ENCODE measurements around the gene CCDC142. TPM values are rescaled to one million over a fixed set of nuclear protein-coding genes. Genes with fewer than 3 reads are reported as not detected.
A peak's percentile ranks its signal among the peaks of the same experiment; 100 is the strongest.

The CCDC142 gene
- total RNA-seq, 4 donors from 2014 or later: 7.3 to 41.6 (median 13.7) TPM

DNA sequence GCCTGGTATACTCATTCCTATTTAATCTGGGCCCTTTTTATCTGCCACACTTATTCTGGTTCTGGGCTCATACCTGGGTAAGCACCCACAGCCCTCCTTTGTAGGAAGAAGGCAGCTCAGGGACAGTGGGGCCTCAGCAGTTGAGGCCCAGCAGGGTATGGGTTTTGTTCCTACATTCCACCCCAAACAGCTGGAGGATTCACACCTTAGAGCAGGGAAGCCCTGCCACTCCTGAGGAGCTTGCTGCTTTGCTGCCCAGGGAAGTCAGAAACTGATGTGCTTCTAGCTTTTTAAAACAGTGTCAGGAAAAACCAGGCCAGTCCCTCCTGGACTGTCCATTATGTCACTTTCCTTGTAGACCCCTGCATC lies 17.8 kb upstream of the CCDC142 start:
- Histone ChIP-seq H3K4me3 (no peak overlapping the region), H3K36me3 (peaks cover 0 to 13% of the 10 kb centered on the region in 2 donors), H3K4me1 (peaks cover 0 to 66% (median 31%) of the 10 kb centered on the region in 3 donors), H3K27me3 (peaks cover 91% of the 10 kb centered on the region), H3K27ac (no peak overlapping the region), H3K9me3 (no peaks in the 10 kb centered on the region)
- TF ChIP-seq POLR2A (IDR thresholded peaks at IDR 0.05): no peak
- TF ChIP-seq, protein P1, sequence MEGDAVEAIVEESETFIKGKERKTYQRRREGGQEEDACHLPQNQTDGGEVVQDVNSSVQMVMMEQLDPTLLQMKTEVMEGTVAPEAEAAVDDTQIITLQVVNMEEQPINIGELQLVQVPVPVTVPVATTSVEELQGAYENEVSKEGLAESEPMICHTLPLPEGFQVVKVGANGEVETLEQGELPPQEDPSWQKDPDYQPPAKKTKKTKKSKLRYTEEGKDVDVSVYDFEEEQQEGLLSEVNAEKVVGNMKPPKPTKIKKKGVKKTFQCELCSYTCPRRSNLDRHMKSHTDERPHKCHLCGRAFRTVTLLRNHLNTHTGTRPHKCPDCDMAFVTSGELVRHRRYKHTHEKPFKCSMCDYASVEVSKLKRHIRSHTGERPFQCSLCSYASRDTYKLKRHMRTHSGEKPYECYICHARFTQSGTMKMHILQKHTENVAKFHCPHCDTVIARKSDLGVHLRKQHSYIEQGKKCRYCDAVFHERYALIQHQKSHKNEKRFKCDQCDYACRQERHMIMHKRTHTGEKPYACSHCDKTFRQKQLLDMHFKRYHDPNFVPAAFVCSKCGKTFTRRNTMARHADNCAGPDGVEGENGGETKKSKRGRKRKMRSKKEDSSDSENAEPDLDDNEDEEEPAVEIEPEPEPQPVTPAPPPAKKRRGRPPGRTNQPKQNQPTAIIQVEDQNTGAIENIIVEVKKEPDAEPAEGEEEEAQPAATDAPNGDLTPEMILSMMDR (IDR thresholded peaks at IDR 0.05): no peak
- no peak for TF ChIP-seq POLR2AphosphoS5 (IDR thresholded peaks at IDR 0.05)
- no peak for TF ChIP-seq EP300 (IDR thresholded peaks at IDR 0.05)
- ATAC-seq: no peak

DNA sequence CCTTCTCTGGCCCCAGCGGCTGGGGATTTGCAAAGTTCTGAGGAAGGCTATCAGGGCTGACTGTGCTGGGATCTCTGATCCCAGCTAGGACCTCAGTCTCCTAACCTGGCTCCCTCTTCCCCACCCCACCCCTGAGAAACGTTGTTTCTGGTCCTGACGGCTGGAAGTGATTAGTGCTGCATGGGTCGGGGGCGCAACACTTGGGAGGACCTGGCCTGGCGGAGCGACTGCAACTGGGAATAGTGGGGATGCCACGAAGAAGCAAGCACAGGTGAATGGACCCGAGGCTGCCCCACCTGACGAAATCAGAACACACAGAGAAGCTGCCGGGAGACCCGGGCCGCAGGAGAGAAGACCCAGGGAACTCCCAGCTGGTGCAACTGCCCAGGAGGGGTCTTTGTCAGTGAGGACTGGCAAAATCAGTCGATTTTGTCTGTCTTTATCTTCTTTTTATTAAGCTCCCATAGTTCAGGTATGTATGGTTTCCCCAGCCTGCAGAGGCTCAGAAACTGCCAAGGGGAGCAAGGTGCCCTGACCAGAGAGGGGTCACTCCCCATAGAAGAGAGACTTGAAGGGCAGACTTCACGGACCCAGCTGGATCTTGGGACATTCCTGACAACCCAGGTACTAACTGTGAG lies 17.3 kb upstream of the CCDC142 start:
- no peaks in the 10 kb centered on the region for H3K9me3 ChIP-seq
- H3K27ac ChIP-seq: no peak overlapping the region
- ATAC-seq: no peak
- no peak overlapping the region for H3K4me3 ChIP-seq
- peaks cover 86% of the 10 kb centered on the region for H3K27me3 ChIP-seq
- H3K36me3 ChIP-seq: peaks cover 0 to 8% of the 10 kb centered on the region in 2 donors
- TF ChIP-seq EP300 (IDR thresholded peaks at IDR 0.05) (no peak), POLR2AphosphoS5 (IDR thresholded peaks at IDR 0.05) (no peak)
- H3K4me1 ChIP-seq: peaks cover 0 to 61% (median 26%) of the 10 kb centered on the region in 3 donors
- 72 to 93% methylated on average over 3 to 6 of the region's 15 CpGs for WGBS, 2 donors (ENCODE audit: low coverage in 1 of 2)

DNA sequence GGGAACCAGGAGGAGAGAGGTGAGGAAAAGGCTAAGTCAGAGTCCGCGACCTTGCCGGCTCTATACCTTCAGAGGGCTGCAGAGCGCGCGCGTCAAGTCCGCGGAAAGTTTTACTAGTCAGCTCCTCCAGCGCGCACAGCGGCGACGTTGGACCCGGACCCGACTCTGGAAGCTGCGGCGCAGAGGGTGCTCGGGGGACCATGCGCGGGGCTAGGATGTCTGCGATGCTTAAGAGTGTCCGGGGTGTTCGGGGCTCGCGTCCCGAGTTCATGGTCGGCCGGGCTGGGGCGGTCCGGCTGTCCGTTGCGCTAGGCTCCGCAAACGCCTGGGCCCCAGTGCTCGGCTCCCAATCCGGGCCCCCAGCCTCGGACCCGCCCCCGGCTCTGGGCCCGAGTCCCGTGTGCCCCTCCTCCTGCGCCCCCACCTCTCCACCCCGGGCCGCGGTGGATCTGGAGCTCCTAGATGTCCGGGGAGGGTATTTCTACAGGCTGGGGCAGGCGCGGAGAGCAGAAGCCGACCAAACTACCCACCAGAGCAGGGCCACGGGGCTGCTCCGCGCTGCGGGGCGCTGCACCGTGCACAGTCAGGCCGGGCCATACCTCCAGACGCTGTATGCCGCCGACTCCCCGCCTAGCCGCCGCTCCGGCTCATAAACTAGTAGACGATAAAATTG lies 16.6 kb upstream of the CCDC142 start, which contains the start of gene LBX2:
LBX2 (minus strand) TSS at position 337 of the 673 bp plus-strand sequence; CDS start at position 271, 66 bp downstream.
- no peak for ATAC-seq
- TF ChIP-seq EP300 (IDR thresholded peaks at IDR 0.05) (no peak), POLR2A (IDR thresholded peaks at IDR 0.05) (no peak), POLR2AphosphoS5 (IDR thresholded peaks at IDR 0.05) (no peak)
- TF ChIP-seq, protein P1 (IDR thresholded peaks at IDR 0.05): no peak

DNA sequence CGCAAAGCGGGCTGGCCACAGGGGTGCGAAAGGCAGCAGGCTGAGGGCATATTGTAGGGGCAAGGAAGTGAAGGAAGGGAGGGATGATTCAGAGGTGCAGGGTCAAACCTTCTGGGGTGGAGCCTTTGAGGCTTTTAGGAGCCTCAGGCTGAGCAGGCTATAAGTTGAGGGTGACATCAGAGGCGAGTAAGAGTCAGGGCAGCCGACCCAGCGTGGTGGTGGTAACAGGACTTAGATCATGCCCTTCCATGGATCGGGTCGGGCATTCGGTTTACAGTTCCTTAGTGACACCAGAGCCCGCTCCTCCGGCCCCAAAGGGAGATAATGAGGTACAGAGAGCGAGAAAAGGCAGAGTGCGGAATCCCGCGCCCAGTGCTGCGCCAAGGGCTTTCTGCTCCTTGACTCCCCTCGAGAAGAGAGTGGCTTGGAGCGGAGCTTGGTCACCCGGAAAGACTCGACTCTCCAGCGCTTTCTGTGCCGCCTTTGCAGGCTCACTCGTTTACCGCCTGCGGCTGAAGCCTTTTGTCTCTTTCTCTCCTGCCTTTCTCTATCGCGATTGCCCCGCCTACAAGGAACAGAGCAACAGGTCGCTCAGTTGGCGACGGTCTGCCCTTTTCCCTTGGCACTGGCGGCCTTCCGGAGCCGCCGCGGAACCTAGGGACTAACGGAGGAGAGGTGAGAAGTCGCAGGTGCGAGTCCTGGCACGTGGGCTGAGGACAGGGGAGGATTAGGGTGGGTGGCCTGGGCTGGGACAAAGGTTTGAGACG lies 15.9 kb upstream of the CCDC142 start:
- no peaks in the 10 kb centered on the region for H3K9me3 ChIP-seq
- no peak for ATAC-seq
- H3K27ac ChIP-seq: no peak overlapping the region
- H3K36me3 ChIP-seq: peaks cover 0 to 13% of the 10 kb centered on the region in 2 donors
- peak overlapping the region in 1 of 2 donors; percentile 40 for H3K4me3 ChIP-seq
- peaks cover 72% of the 10 kb centered on the region for H3K27me3 ChIP-seq
- TF ChIP-seq POLR2A (IDR thresholded peaks at IDR 0.05): no peak
- TF ChIP-seq POLR2AphosphoS5 (IDR thresholded peaks at IDR 0.05): no peak
- TF ChIP-seq, protein P1 (IDR thresholded peaks at IDR 0.05): no peak
- TF ChIP-seq EP300 (IDR thresholded peaks at IDR 0.05): no peak
- peaks cover 0 to 47% (median 24%) of the 10 kb centered on the region in 3 donors for H3K4me1 ChIP-seq
- WGBS, 2 donors (ENCODE audit: low coverage in 1 of 2): 4 to 7% methylated on average over 4 to 8 of the region's 41 CpGs

More for the DNA sequence above, 16.6 kb upstream of the CCDC142 start, which contains the start of gene LBX2:
- Histone ChIP-seq H3K4me3 (peak within 1 kb of the TSS in 1 of 2 donors; percentile 40), H3K9me3 (no peaks in the 10 kb centered on the region), H3K27me3 (peaks cover 79% of the 10 kb centered on the region), H3K27ac (no peak within 1 kb of the TSS), H3K4me1 (peaks cover 0 to 54% (median 24%) of the 10 kb centered on the region in 3 donors), H3K36me3 (peaks cover 0 to 8% of the 10 kb centered on the region in 2 donors)
- WGBS, 2 donors (ENCODE audit: low coverage in 1 of 2): 0% methylated on average over 1 of the region's 65 CpGs; no CpG with 5 or more reads in 1 of the 2 donors
